Nucleus accumbens (tissue), 56 donors: ENCODE results near the gene OR8H1.

Source experiments
- DNase-seq, 56 donors: peaks; one replicate each; lab custom pipeline; 2025; lab: John Stamatoyannopoulos, UW

The OR8H1 gene

GRCh38 chr11:56292154-56292553 is at the start of gene OR8H1:
Gene OR8H1, minus strand, starts transcription at chr11:56292254. Its CDS starts 1,192 bp downstream, at chr11:56291062.
- no peak for DNase-seq

GRCh38 chr11:56340289-56340688 is 48.2 kb upstream of the OR8H1 start:
- DNase-seq: no peak

GRCh38 chr11:56333156-56333555 is 41.1 kb upstream of the OR8H1 start:
- DNase-seq: no peak

- no peak for DNase-seq
Observed at GRCh38 chr11:56331861-56332491, 39.9 kb upstream of the OR8H1 start.

- DNase-seq: no peak
Observed at GRCh38 chr11:56314844-56315243, 22.8 kb upstream of the OR8H1 start, which contains the start of gene OR8K3. Gene OR8K3, plus strand, starts transcription at chr11:56315144. Its CDS starts 3,163 bp downstream, at chr11:56318307.

GRCh38 chr11:56307836-56308235 is 15.8 kb upstream of the OR8H1 start:
- DNase-seq: no peak

GRCh38 chr11:56296898-56297297 is 4.8 kb upstream of the OR8H1 start:
- no peak for DNase-seq

GRCh38 chr11:56273854-56274253 is 18.2 kb downstream of the OR8H1 start, which contains the start of gene OR5T1:
Gene OR5T1, plus strand, starts transcription at chr11:56274154. Its CDS starts 1,485 bp downstream, at chr11:56275639.
- no peak for DNase-seq

GRCh38 chr11:56271092-56271491 is 21.0 kb downstream of the OR8H1 start:
- no peak for DNase-seq

GRCh38 chr11:56251954-56252353 is 40.1 kb downstream of the OR8H1 start, which contains the start of gene OR5T3:
Gene OR5T3, plus strand, starts transcription at chr11:56252254. Its CDS starts 0 bp downstream, at chr11:56252254.
- DNase-seq: no peak
